Measurements from ENCODE around the gene UQCRHL. TPM values are rescaled to one million over a fixed set of nuclear protein-coding genes. Genes with fewer than 3 reads are reported as not detected.

Gene UQCRHL
- total and polyA plus RNA-seq, 10 of the 15 experiments (the other 5 are each of a cell fraction or from before 2014, with no cell fraction given) = 1.4 to 17.3 (median 5.7) TPM

GRCh38 chr1:15777909-15778707, 29.3 kb downstream of the UQCRHL start:
- H2AFZ ChIP-seq (ENCODE audit: control insufficient read depth, low read depth, low read length) = no peak overlapping the region
- RAD21 ChIA-PET (ENCODE audit: unreplicated experiment) = interaction anchor here (0.6 to 0.8 kb wide), 2 partner anchors 14 to 17 kb away, joined by 3 read pairs; no protein-coding TSS in a partner anchor
- no peaks in the 10 kb centered on the region for H3K4me1 ChIP-seq (ENCODE audit: control insufficient read depth, insufficient read depth, low read length)
- H3K4me2 ChIP-seq (ENCODE audit: control insufficient read depth, insufficient read depth) = no peak overlapping the region
- in situ Hi-C loops (cut with MboI) = no loop called here
- H3K4me3 ChIP-seq = no peak overlapping the region
- no peak for TF ChIP-seq IKZF1 (conservative IDR thresholded peaks at IDR 0.05)
- TF ChIP-seq RB1 (IDR thresholded peaks at IDR 0.05; ENCODE audit: borderline replicate concordance) = no peak
- no peak for TF ChIP-seq SMAD5 (IDR thresholded peaks at IDR 0.05; ENCODE audit: low read depth)
- TF ChIP-seq NFYB (IDR thresholded peaks at IDR 0.05; ENCODE audit: insufficient read depth, low read depth, low read length) = no peak
- TF ChIP-seq RUNX3 (IDR thresholded peaks at IDR 0.05; ENCODE audit: low read length) = no peak
- H3K9ac ChIP-seq (ENCODE audit: control insufficient read depth, insufficient read depth, low read length) = no peak overlapping the region
- H3K9me3 ChIP-seq (replicated peaks; ENCODE audit: control insufficient read depth, insufficient read depth, low read length) = no peaks in the 10 kb centered on the region
- WGBS (ENCODE audit: insufficient coverage, insufficient replicate concordance, low lambda C conversion rate, missing lambda C conversion rate) = 42% methylated on average over 4 of the region's 7 CpGs
- no peaks in the 10 kb centered on the region for H3K79me2 ChIP-seq (ENCODE audit: control insufficient read depth, insufficient read depth, low read length)
- no TSS peak for BruUV-seq (replicated peaks)
- no peaks in the 10 kb centered on the region for H4K20me1 ChIP-seq (ENCODE audit: control insufficient read depth, insufficient read depth)
- CTCF ChIA-PET = interaction anchor here (0.7 to 1.3 kb wide), 4 partner anchors 11 to 151 kb away, joined by 3 to 5 read pairs (median 4); no protein-coding TSS in a partner anchor
- no peaks in the 10 kb centered on the region for H3K36me3 ChIP-seq (ENCODE audit: control insufficient read depth in 2 of 2, insufficient read depth in 2 of 2, low read length in 1 of 2)
- POLR2A ChIA-PET = interaction anchor here (0.6 kb wide), 3 partner anchors 13 to 160 kb away, joined by 3 to 6 read pairs (median 4); no protein-coding TSS in a partner anchor
- H3K27me3 ChIP-seq (replicated peaks in 1 of 2; ENCODE audit: control insufficient read depth in 2 of 2, insufficient read depth in 2 of 2, low read length in 1 of 2) = no peaks in the 10 kb centered on the region
- no peak overlapping the region for H3K27ac ChIP-seq (ENCODE audit: control insufficient read depth, insufficient read depth)
- FAIRE-seq (no peak), ATAC-seq (no peak), DNase-seq (ENCODE audit: low read depth, low spot score) (no peak)
- intact Hi-C loops (cut with micrococcal nuclease; ENCODE audit: unreplicated experiment) = no loop called here
- SMC1A ChIA-PET (ENCODE audit: uncharacterized antibody, unreplicated experiment) = no interaction called here

- intact Hi-C loops (cut with micrococcal nuclease; ENCODE audit: unreplicated experiment) = no loop called here
- no peak overlapping the region for H2AFZ ChIP-seq (ENCODE audit: control insufficient read depth, low read depth, low read length)
- no peaks in the 10 kb centered on the region for H3K9me3 ChIP-seq (replicated peaks; ENCODE audit: control insufficient read depth, insufficient read depth, low read length)
- BruUV-seq (replicated peaks) = no TSS peak
- FAIRE-seq = no peak
- no peaks in the 10 kb centered on the region for H4K20me1 ChIP-seq (ENCODE audit: control insufficient read depth, insufficient read depth)
- CTCF ChIA-PET = interaction anchor here (1.4 kb wide), 1 partner anchor 11 kb away, joined by 3 read pairs; no protein-coding TSS in a partner anchor
- H3K4me3 ChIP-seq = no peak overlapping the region
- no peaks in the 10 kb centered on the region for H3K36me3 ChIP-seq (ENCODE audit: control insufficient read depth in 2 of 2, insufficient read depth in 2 of 2, low read length in 1 of 2)
- no peaks in the 10 kb centered on the region for H3K27me3 ChIP-seq (replicated peaks in 1 of 2; ENCODE audit: control insufficient read depth in 2 of 2, insufficient read depth in 2 of 2, low read length in 1 of 2)
- SMC1A ChIA-PET (ENCODE audit: uncharacterized antibody, unreplicated experiment) = no interaction called here
- H3K9ac ChIP-seq (ENCODE audit: control insufficient read depth, insufficient read depth, low read length) = no peak overlapping the region
- H3K4me1 ChIP-seq (ENCODE audit: control insufficient read depth, insufficient read depth, low read length) = no peaks in the 10 kb centered on the region
- RAD21 ChIA-PET (ENCODE audit: unreplicated experiment) = interaction anchor here (1.4 kb wide), 1 partner anchor 16 kb away, joined by 4 read pairs; no protein-coding TSS in a partner anchor
- POLR2A ChIA-PET = interaction anchor here (0.6 kb wide), 1 partner anchor 344 kb away, joined by 3 read pairs; no protein-coding TSS in a partner anchor
- in situ Hi-C loops (cut with MboI) = no loop called here
- H3K4me2 ChIP-seq (ENCODE audit: control insufficient read depth, insufficient read depth) = no peak overlapping the region
- no peak for ATAC-seq
- no peak for DNase-seq (ENCODE audit: low read depth, low spot score)
- H3K79me2 ChIP-seq (ENCODE audit: control insufficient read depth, insufficient read depth, low read length) = no peaks in the 10 kb centered on the region
- no peak overlapping the region for H3K27ac ChIP-seq (ENCODE audit: control insufficient read depth, insufficient read depth)
- WGBS (ENCODE audit: insufficient coverage, insufficient replicate concordance, low lambda C conversion rate, missing lambda C conversion rate) = 5% methylated on average over 2 of the region's 2 CpGs
- TF ChIP-seq ATF2 (IDR thresholded peaks at IDR 0.05; ENCODE audit: low read length) (no peak), PRDM15 (CRISPR knock-in tag; IDR thresholded peaks at IDR 0.05) (no peak), NR2C2 (IDR thresholded peaks at IDR 0.05; ENCODE audit: borderline replicate concordance, control insufficient read depth, insufficient read length, low read depth) (no peak), ZNF274 (IDR thresholded peaks at IDR 0.05; ENCODE audit: insufficient read depth, insufficient read length) (no peak), GABPA (IDR thresholded peaks at IDR 0.05; ENCODE audit: low read depth) (no peak), EZH2 (IDR thresholded peaks at IDR 0.05; ENCODE audit: borderline replicate concordance, control insufficient read depth, low read depth, low read length) (no peak), KLF5 (IDR thresholded peaks at IDR 0.05; ENCODE audit: partially characterized antibody) (no peak)
These were observed 31.7 kb downstream of the UQCRHL start for GRCh38 chr1:15775706-15776105.
